ENCODE measurements around the gene CCT8L2.
"Not testable (repeated sequence)": the region's sequence is repeated elsewhere in the genome, so short reads cannot be mapped to it uniquely, and the experiment has no call there.

CCT8L2 gene

DNA sequence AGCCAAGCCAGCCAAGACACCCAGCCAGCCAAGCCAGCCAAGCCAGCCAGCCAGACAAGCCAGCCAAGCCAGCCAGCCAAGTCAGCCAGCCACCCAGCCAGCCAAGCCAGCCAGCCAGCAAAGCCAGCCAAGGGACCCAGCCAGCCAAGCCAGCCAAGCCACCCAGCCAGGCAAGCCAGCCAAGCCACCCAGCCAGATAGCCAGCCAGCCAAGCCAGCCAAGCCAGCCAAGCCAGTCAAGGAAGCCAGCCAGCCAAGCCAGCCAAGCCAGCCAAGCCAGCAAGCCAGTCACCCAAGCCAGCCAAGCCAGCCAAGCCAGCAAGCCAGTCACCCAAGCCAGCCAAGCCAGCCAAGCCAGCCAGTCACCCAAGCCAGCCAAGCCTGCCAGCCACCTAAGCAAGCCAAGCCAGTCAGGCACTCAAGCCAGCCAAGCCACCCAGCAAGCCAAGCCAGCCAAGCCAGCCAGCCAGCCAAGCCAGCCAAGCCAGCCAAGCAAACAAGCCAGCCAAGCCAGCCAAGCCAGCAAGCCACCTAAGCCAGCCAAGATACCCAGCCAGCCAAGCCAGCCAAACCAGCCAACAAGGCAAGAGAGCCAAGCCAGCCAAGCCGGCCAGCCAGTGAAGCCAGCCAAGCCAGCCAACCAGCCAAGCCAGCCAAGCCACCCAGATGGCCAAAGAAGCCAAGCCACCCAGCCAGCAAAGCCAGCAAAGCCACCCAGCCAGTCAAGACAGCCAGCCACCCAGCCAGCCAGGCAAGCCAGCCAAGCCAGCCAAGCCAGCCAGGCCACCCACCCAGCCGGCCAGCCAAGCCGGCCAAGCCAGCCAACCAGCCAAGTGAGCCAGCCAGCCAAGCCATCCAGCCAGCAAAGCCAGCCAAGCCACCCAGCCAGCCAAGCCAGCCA lies 33.3 kb downstream of the CCT8L2 start:
- no peak for DNase-seq (ENCODE audit: low read depth)

DNA sequence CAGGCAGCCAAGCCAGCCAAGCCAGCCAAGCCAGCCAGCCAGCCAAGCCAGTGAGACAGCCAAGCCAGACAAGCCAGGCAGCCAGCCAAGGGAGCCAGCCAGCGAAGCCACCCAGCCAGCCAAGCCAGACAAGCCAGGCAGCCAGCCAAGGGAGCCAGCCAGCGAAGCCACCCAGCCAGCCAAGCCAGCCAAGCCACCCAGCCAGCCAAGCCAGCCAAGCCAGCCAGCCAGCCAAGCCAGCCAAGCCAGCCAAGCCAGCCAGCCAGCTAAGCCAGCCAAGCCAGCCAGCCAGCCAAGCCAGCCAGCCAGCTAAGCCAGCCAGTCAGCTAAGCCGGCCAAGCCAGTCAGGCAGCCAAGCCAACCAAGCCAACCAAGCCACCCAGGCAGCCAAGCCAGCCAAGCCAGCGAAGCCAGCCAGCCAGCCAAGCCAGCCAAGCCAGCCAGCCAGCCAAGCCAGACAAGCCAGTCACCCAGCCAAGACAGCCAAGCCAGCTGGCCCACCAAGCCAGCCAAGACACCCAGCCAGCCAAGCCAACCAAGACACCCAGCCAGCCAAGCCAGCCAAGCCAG lies 34.1 kb downstream of the CCT8L2 start:
- not testable (repeated sequence) for DNase-seq (ENCODE audit: low read depth)

DNA sequence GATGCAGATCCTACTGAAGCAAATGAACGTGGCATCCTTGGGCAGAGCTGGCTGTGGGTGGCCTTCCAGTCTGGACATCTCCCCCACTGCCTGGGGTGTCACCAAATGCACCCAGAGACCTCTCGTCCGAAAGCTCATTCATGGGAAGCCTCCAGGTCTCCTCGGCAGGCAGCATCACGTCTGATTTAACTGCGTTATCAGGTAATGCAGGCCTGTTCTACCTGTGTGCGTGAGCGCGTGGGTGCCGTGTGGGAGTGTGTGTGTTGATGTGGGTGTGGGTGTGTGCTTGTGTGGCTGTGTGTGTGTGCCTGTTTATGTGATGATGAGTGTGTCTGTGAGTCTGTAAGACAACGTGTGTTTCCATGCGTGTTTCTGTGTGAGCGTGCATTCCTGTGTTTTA lies 35.1 kb downstream of the CCT8L2 start:
- not testable (repeated sequence) for DNase-seq (ENCODE audit: low read depth)

DNA sequence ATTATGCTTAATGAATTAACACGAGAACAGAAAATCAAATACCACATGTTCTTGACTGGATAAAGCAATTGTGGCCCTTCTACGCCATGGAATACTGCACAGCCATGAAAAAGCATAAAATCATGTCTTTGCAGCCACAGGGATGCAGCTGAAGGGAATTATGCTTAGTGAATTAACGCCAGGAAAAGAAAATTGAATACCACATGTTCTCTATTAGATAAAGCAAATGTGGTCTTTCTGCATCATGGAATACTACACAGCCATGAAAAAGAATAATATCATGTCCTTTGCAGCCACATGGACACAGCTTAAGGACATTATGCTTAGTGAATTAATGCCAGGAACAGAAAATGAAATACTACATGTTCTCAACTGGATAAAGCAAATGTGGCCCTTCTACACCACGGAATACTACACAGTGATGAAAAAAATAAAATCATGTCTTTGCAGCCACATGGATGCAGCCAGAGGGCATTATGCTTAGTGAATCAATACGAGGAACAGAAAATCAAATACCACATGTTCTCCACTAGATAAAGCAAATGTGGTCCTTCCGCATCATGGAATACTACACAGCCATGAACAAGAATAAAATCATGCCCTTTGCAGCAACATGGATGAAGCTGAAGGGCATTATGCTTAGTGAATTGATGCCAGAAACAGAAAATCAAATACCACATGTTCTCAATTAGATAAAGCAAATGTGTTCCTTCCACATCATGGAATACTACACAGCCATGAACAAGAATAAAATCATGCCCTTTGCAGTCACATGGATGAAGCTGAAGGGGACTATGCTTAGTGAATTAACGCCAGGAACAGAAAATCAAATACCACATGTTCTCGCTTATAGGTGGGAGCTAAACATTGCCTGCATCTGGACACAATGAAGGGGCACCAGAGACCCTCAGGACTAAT lies 37.3 kb downstream of the CCT8L2 start:
- not testable (repeated sequence) for DNase-seq (ENCODE audit: low read depth)

DNA sequence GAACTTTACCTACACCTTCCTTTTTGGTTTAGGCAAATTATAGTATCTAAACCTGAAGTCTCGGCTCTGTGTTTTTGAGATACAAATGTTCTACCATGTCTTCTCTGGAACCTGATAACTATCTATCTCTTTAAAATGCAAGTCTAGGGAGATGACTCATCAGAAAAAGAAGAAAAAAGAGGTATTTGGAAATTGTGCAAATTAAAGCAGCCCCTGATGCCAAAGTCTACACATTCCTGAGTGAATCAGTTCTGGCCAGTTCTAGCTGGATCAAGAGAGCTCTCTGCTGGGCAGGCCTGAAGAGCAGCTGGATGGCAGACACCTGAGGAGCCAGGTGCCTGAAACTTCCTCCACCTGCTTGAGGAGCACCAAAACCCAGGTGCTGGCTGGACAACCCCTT lies 49.3 kb downstream of the CCT8L2 start:
- DNase-seq (ENCODE audit: low read depth) = not testable (repeated sequence)
